SHP77 (cell line): ENCODE results near the gene FAM193B.

Experiments
- DNase-seq, 2 experiments: peaks; one replicate each; lab custom pipeline; 2025; lab: John Stamatoyannopoulos, UW

Gene FAM193B

DNA sequence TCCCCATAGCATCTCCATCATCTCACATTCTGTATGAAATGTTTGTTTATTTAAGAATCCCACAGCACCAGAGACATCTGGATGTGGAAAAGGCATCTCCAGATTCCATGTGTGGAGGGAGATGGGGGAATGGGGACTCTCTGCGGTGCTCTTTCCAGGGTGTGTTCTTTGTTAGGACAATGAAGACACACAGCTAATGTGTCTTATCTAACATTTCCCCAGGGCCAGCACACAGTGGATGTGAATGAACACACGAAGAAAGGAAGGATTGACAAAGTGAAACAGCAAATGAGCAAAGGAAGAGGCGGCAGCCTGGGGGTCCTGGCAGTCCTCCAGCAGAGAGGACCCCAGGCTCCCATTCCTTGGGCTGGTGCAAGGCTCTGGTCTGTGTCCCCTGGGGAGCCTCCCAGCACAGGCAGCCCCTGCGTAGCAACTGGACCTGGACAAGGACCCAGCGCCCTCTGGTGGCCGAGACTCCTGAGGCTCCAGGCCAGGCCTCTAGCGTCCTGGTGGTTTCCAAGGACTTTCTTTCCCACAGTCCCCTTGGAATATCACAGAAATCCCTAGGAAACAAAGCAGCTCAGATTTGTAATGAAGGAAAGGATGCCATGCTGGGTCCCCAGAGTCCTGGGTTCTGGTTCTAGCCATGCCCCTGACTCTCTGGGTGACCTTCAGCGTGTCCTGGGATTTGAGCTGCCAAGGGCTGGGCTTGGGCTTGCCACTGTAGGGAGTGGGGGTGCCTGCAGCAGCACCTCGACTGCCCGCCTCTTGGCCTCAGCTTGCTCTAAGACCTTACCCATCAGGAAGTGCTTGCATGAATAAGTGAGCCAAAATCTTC lies 53.5 kb downstream of the FAM193B start:
- peak; percentile 73 to 84 for DNase-seq

DNA sequence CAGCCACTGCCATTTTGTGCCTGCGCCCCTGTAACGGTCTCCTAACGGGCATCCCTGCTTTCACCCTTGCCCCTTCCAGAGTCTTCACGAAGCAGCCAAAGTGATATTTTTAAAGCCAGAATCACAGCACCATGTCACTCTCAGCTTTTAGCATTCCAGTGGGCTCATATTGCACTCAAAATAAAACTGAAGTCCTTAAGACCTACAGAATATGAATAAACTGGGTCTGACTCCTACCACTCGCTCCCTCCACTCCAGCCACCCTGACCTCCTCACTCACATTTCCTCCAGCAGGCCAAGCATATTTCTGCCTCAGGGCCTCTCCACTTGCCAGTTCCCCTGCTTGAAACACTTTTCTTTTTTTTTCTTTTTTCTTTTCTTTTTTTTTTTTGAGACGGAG lies 54.5 kb downstream of the FAM193B start:
- DNase-seq = no peak

DNA sequence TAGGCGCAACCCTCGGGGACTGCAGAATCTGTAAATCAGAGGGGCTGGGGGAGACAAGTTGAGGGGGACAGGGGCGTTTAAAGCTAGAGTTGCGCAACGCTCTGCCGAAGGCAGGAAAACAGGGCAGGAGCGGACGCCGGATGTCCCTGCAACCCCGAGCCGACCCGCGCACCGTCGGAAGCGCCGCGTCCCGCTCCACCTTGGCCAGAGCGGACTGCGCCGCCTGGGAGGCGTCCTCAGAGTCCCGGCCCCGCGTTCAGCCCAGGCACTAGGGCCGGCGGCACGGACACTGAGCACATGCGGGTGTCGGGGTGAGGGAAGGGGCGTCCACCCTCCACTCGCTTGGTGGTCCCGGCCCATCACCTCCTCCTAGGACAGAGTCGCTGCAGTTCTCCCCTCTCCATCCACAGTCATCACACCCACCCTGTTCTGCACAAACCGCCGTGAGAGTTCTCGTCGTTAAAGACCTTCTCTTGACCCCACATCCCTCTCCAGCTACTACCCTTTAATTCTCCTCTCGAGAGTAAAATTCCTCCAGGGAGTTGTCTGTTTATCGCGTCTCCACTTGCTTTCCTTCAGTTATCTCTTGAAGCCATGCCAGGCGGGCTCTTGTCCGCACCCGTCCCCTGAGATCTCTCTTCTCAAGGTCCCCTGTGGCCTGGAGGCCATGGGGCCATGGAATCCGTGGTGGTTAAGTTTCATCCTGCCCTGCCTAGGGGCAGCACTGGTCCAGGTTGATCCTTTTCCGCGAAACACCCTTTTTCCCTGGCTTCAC lies 56.2 kb downstream of the FAM193B start:
- DNase-seq = peak in 1 of 2 experiments; percentile 42

DNA sequence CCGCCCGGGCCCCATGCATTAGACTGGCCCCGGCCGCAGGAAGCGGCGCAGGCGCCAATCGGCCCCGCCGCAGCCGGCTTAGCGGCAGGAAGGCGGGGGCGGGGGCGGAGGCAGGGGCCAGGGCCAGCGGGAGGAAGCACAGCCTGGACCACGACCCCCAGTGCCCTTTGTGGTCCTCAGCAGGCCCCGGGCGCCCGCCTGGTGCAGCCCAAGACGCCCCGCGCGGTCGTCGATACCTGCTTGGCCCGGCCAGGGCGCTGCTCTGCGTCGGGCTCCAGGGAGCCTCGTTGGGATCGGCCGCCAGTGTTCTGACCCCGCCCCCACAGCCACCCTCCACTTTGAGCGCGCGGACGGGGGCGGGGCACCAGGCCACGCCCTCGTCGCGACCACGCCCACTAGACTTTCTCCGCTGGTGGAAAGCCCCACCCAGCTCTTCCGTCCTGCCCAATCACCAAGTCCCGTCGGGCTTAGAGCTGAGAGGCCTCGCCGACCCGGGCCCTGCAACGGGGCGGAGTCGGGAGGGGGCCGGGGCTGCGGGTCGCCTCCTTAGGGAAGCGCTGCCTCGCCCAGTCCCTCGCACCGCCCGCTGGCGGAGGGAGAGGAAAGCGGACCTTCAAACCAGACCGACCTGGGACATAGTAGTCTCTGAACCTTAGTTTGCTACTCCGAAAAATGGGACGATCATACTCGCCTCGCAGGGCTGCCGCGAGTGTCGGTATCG lies 56.9 kb downstream of the FAM193B start, which contains the start of gene PDLIM7:
Gene PDLIM7 (minus strand): TSS at position 313 of the 721 bp plus-strand sequence. CDS start 1,092 bp downstream, outside the sequence.
- peak; percentile 88 to 91 for DNase-seq

DNA sequence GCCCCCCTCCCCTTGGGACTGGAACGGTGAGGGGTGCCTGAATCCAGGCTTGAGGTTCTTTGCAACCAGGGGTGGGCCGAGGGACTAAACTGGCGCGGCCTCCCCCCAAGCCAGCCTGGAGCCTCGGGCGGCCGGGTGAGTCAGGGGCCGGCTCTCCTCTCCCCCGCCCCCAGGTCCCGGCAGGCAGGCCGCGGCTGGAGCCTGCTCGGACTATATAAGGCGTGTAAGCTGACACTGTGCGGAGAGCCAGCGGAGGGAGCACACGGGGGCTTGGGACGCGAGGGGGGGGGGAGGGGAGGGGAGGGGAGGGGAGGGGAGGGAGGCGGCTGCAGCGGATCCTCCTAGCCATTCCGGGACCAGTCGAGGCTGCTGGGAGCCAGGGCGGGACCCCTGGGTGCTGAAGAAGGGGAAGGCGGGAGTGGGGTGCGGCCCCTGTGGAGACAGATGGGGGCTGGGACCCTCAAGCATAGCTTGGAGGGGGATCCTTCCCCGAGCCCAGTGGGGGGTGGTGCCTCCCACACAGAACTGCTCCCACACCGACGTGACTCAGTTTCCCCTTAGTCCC lies 57.6 kb downstream of the FAM193B start:
- peak; percentile 22 to 67 for DNase-seq

DNA sequence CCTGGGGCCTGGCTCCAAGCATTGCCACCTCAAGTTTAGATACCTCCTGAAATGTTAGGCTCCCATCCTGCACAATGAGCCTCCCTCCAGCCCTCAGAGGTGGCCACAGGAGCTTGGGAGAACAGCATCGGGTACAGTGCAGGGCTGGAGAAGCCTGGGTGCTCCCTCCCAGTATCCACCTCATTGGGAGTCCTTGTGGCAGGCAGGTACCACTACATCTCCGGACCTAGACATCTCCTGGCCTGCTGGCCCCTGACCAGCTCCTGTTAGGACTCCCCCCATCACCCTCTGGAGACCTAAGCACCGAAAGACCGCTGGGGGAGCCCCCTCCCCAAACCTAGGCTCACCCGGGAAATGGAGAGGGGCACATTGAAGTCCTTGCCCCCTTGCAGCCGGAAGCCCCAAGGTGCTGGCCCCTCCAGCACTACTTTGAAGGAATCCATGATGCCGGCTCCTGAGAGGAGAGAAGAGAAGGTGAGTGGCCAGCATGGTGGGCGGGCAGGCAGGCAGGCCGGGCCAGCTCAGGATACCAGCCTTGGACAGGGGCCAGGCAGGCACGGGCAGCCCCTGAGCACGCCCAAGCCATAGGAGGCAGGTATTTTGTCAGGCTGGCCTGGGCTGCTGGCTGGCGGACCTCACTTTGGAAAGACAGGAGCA lies 58.2 kb downstream of the FAM193B start:
- DNase-seq = peak in 1 of 2 experiments; percentile 26

DNA sequence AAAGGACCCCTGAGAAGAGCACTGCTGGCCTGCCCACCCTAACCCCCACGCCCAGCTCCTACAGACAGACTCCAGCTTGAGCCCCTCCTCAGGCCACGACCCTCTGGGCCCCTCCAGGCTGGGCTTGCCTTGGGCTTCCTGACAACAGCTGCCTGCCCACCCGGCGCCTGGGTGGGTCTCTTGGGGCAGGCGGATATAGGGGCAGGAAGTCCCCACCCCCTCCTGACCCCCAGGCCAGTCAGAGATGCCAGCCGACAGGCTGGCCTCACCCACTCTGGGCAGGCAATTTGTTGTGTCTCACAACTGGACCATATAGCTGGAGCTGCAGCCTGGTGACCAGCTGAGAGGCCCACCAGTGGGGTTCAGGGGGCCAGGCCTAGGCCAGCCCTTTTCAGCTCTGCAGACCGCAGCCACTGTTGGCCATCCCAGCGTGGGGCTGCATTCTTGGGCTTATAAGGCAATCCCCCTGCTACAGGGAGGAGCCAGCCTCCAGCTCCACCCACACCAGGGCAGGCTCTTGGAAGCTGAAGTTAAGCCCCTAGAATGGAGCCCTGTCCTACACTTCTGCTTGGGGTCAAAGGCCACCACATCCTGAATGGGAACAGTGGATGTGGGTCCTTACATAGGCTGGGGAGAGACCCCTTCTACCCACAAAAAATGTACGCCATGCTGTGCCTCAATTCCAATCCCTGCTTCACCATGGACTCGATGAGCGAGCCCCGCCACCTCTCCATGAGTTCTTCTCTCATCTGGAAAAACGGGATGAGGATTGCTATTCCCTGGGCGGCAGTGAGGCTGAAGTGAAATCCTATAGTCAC lies 58.9 kb downstream of the FAM193B start:
- DNase-seq = no peak

DNA sequence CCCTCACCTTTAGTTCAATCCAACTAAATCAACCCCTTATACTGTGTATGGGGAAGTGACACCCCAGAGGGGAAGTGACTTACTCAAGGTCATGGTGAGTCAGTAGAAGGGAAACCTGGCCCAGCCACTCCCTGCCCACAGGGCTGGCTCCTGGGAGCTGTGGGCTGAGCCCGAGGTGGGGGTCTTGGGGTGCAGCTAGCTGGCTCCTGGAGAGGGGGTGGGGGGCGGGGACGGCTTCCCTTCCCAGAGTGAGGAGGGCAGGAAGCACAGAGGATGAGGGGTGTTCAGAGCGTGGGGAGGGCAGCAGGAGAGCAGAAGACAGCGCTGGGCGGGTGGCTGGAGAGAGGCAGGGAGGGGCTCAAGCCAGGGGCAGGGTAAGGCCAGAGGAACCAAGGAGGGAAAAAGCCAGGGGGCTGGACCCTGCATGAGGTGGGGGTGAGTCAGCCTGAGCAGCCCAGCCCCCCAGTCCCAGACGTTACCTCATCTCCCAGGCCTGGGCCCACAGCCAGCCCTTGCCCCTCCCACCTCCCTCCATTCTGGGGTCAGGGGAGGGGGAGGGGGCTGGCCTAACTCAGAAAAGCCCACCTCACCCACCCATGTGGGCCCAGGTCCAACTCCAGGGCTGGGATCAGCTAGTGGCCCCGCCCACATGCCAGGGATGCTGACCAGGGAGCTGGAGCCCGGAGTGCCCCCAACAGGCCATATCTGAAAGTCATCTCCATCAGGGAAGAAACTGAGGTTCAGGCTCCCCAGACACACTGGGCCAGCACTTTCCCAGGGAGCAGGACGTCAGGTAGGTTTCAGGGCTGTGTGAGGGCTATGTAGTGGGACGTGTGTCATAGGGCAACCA lies 59.8 kb downstream of the FAM193B start:
- no peak for DNase-seq

DNA sequence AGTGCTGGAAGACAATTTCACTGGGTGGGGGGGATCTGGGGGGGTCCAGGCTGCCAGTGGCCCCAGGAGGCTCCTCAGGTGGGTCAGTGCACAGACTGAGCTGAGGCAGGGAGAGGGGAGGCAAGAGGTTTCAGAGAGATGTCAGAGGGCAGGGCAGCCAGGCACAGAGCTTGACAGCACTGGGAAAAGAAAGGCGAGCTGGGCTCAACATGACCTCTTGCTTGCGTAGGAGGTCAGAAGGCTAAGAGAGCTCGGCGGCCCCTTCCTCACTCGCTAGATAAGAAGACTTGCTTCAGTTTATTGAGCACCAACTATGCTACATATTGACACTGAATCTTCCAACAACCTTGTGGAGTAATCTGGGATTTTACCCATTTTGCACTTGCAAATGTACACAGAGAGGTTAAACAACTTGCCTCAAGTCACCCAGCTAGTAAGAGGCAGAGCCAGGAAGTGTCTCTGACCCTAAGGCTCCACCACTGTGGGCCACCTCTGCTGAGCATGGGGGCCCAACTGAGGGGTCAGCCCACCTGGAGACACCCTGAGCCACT lies 60.5 kb downstream of the FAM193B start:
- no peak for DNase-seq

DNA sequence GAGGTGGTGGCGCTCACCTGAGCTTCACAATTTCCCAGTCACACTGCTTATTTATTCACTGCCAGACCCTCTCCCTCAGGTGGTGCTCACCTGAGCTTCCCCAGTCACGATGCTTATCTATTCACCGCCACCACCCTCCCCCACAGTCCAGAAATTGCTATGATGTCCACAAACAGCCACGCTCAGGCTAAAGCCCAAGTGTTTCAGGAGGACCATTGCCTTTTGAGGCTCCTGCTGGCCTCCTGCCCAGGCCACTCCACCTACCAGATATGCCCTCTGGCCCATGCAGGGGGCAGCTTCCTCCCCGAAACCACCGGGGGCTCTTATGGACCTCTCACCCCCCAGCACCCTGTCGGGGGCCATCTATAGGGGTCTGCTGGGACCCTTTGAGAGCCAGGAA lies 61.5 kb downstream of the FAM193B start:
- DNase-seq = no peak

DNA sequence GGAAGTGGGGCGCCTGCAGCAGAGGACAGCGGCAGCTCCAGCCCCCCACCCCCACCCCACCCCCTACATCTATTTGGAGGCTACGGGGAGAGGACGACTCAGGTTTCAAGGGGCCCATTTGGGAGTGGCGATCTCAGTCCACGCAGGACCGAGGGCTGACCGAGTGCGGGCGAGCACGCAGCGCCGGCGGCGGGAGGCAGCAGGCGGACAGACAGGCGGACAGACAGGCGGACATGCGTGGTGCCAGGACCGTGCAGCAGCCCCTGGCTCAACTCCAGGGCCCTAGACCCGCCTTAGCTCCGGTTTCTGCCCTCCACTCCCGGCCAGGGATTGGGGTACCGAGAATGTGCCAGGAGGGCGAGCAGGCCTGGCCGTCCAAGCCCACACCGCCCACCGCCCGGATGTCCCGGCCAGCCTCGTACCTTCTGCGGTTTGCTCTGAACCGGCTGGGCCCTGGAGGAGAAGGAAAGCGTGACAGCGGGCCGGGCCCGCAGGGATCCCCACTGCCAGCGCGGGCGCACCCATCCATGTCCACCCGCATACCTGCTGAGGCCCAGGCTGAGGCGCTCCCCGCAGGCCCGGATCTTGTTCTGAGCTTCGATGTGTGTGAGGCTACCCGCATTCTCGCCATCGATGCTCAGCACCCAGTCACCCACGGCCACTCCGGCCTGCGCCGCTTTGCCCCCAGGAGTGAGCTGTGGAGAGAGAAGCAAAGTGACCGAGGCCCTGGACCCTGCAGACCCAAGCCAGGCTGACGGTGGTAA lies 62.2 kb downstream of the FAM193B start:
- no peak for DNase-seq

DNA sequence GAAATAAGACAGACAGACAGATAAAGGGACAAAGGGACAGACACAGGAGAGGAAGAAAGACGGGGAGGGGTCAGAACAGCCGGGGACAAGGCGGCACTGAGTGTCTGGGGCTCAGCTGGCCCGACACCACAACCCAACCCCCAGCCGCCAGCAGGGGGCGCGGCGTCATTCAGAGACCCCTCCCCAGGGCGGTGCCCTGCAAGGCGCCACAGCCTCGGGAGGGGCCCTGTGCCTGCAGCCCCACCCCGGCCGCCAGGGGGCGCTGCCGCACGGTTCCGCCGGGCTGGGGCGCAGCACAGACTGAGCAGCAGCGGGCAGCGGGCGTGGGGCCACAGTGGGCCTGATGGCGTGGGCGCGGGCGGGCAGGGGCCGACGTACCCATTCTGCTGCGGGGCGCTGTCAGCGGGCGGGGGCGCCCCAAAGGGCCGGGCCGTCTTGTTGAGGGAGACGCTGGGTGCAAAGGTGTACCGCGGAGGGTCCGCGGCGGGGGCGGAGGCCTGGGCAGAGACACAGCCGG lies 62.9 kb downstream of the FAM193B start:
- peak; percentile 74 to 78 for DNase-seq

DNA sequence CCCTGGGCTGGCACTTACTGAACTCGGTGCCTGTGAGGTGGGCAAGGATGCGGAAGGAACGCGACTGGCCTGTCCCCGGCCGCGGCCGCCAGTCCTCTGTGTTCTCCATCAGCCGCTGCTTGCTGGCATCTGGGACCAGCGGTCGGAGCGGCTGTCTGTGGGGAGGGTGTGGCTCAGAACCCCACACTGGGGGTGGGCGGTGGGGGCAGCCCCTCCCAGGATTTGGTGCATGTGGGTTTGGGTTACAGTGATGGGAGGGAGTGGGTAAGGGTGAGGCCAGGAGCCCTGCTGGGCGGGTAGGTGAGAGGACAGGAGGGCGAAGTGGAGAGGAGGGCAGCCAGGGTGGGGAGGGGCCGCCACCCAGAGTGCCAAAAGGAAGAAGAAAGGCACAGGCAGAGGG lies 63.4 kb downstream of the FAM193B start:
- DNase-seq = no peak

DNA sequence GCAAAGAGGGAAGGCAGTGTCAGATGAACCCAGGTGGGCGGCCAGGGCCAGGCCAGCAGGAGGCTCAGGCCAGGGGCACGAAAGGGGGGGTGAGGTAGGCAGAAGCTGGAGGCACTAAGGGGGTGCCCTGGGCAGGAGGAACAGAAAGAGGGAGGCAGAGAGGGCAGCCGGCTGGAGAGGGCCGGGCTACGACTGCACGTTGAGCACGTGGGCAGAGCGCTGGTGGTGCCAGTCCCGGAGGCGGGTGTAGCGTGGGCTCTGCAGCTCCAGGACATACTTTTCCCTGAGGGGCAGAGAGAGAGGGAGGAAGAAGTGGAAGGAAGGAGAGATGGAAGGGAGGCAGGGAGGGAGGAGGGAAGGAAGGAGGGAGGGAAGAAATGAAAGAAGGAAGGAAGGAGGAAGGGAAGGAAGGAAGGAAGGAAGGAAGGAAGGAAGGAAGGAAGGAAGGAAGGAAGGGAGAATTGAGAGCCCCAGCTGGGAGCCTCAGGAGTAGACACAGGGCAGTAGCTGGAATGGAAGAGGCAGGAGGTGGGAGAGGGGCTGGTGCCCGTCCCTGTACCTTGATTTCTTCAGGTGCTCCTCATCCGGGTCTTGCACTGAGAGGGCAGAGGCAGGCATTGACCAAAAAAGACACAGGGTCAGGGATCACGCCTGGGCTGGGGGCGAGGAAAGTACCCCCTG lies 63.9 kb downstream of the FAM193B start:
- DNase-seq = no peak

DNA sequence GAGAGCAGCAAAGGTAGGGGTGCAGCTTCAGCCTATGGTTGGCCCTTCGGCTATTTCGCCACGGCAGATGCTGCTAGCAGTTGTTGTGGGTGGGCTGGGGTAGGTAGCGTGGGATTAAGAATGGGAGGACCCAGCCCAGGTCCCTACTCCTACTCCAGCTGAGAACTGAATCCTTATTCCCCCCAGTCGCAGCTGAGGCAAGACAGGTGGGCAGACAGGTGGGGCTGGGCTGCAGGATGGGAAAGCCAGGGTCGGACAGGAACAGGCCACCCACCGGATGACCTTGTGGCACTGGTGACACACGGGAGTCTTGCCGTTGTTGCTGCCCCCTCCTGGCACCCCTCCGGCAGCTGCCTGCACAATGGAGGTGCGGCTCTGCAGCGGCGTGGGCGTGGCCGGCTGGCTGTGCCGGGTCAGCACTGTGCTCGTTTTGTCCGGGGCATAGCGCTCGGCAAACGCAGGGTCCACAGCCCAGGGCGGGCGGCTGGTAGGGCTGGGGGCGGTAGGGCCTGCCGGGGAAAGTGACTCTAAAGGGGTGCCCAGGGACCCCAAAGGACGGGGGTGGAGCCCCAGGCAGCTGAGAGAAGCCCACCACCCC lies 65.1 kb downstream of the FAM193B start:
- no peak for DNase-seq

DNA sequence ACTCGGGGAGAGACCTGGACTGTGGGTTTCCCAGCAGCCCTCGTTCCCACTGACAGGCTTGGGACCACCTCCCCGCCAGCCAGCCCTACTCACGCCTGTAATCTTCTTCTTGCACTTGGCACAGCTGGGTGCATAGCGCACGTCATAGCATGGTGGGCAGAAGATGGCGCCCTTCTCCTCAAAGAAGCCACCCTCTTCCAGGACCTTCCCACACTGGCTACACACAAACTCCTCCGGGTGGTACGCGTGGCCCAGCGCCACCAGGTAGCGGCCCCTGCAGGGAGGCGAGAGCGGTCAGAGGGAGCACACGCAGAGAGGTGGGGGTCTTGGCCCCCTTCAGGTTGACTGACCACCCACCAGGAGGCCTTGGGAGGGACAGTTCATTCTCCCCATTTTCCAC lies 66.4 kb downstream of the FAM193B start:
- DNase-seq = no peak

DNA sequence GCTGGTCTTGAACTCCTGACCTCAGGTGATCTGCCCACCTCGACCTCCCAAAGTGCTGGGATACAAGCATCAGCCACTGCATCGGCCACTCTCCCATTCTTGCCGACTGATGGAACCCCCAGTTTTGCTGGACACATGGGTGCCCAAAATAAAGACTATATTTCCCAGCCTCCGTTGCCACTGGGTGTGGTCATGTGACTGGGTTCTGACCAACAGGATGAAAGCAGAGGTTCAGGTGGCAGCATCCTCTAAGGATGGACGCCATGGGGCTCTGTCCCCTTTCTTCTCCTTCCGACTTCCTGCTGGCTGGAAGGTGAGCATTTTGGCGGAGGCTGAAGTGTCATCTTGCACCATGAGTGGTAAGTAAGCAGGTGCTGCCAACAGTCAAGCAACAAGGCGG lies 67.2 kb downstream of the FAM193B start:
- DNase-seq = no peak
